GM19025 (cell line): ENCODE results near the gene RASGEF1B.

Experiments
- ATAC-seq: cut with Tn5 transposase; IDR thresholded peaks from one replicate; pipeline ENCODE4 v1.9.1; 2021; ENCODE audit warnings: mild to moderate bottlenecking, low read depth, moderate library complexity; ENCODE audit not compliant: unreplicated experiment

RASGEF1B gene

DNA sequence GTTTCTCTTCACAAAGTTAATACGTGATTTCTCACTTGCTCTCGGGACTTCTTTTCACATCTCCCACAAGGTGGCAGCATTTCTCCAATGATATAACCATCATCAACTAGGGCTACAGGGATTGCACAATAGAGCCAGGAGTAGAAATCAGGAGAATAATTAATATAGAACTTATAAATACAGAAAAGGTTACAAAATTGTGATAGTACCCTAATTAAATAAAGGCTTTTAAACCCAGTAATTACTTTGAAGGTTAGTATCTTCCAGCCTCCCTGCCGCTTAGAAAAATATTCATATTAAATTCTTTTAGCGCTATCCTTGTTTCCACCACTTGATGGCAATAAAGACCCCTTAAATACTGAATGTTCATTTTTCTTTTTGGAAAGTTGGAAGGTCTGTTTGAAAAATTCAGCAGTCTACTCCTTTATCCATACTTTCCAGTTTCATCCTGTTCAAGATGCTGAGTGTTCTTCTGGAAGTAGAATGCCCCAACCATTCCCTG is 65.8 kb downstream of the RASGEF1B start:
- peak; percentile 76 for ATAC-seq

DNA sequence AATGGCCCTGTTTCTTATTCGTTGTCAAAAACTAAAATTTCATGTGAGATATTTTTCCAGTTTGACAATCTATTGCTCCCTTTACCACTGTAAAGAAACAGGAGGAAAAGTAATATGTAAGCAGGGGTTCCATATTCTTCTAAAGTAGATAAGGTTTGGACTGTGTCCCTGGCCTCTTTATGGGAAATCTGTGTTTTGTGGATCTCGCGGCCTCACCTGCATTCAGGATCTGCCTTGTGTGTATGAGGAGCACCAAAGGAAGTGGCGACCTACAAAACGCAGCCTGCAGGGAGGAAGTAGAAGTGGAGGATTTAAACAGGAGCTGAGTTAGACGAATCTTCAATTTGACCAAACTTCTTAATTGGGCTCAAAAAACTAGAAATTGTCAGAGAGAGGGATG is 67.0 kb downstream of the RASGEF1B start:
- no peak for ATAC-seq

DNA sequence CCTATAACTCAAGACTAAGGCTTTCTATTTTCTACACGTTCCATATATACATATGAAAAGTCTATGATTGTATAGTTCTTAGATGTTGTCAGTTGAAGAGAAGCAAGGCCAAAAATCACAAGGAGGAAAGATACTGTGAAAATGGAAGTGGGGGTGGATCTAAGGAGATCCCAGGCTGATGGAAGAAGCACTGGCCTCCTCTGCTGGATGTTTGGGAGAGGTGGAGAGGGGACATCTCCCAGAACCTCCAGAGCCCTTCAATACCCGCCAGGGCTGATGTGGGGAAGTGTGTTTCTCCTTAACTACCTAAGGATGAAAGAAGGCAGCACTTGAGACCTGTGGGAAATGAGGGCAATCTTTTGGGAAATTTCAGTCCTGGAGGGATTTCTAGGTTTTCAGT is 67.4 kb downstream of the RASGEF1B start:
- ATAC-seq, result no peak

DNA sequence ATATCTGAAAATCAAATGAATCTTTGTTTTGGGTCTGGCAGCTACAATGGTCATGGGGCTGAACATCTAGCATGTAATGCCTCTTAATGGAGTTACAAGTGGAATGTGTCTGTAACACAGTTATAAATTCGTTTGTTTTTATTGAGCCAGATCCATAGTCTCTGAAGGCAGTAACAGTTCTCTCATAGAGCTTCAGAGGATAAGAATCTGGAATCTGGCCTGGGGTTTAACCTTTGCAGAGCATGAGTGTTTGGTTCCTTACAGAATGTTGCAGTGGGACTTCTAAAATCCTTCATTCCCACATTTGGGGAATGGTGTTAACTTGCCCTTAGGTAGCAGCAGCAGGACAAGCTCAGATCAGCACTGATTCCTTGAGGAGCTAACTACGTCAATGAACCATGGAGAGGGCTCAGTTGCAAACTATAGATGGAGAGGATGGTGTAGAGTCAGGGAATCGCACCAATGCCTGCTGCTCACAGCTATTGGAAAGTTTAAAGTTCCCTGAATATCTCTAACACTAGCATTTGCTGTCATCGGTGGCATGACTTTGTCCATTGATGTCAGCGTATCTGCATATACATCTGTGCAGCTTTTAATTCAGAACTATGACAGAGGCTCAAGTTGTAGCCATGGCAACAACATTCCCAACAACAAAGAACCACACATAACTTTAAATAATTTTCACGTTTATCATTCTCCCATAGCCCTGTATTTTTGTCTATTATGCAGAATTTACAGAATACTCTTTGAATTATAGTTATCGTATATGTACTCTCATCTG is 72.2 kb downstream of the RASGEF1B start:
- ATAC-seq, result no peak

DNA sequence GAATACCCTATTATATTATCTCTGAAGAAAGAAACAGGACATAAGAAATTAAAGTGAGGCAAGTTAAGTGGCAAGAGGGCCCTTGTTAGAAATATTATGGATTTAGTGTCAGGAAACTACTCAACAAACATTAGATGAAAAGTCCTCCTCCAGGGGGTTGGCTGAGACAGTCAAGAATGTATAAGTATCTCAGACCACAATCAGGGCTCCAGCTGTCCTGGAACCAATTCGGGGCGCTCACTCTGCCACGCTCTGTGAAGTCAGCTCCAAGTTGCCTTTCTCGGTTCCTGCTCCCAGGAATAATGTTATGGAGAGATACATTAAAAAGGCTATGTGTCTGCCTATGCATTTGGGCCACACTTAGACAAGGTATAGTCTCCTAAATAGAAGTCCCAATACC is 73.3 kb downstream of the RASGEF1B start:
- no peak for ATAC-seq

DNA sequence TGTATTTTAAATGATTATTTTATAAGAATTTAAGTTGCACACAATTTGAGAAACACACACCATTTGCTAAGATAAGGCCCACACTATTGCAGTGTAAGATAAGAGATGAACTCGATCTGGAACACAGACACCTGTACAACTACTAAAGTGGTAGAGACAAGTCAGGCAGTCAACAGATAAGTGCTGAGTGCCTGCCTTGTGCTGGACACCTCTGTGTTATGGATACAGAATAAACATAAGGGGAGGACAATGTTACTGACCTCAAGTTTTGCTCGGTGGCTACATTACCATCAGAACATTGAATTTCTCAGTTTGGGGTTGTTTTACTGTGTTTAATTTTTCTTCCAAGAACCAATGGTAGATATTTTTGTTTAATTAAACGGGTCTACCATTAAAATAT is 74.1 kb downstream of the RASGEF1B start:
- no peak for ATAC-seq

DNA sequence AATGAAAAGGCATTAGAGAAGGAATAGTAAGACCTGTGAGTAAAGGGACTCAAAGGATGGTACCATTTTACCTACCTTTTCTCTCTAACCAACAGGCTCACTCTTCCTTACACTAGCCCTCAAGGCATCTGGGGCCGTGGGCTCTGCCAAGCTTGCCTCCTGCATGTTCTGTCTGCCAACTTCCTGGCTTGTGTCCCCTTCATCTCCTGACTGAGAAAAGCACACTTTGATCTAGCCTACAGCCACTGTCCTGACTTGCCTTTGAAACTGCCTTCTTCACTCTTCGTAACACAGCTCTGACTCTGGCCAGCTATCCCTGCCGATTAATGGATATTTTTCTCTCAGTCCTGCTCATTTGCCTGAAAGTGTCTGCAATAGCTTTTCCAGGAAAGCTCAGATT is 76.5 kb downstream of the RASGEF1B start:
- ATAC-seq, result no peak

DNA sequence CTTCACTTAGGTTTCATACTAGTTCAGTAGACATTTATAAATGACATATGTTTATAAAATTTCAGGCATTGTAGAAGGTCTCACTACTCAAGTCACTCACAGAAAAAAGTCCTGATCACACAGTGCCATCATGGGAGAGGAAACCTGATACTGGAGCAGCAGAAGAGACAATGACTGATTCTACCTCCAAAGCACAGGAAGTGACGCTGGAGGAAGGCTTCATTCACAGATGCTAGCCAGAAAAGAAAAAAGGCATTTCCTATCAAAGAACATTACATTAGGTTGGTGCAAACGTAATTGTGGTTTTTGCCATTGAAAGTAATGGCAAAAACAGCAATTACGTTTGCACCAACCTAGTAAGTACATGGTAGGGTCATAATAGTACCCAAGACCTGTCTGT is 79.5 kb downstream of the RASGEF1B start:
- no peak for ATAC-seq

DNA sequence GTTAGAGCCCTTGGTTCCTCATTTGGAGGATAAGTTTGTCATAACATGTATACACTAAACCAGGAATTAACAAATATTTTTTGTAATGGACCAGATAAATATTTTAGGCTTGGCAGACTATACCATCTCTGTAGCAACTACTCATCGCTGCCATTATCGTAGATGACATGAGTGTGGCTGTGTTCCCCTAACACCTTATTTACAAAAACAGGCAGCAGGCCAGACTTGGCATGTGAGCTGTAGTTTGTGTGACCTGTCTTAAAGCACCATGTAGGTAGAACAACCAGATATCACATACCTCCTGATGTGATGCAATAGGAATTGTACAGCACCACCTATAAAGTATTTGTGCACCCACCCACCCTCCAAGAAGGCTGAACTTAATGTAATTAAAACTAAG is 82.0 kb downstream of the RASGEF1B start:
- ATAC-seq, result no peak

DNA sequence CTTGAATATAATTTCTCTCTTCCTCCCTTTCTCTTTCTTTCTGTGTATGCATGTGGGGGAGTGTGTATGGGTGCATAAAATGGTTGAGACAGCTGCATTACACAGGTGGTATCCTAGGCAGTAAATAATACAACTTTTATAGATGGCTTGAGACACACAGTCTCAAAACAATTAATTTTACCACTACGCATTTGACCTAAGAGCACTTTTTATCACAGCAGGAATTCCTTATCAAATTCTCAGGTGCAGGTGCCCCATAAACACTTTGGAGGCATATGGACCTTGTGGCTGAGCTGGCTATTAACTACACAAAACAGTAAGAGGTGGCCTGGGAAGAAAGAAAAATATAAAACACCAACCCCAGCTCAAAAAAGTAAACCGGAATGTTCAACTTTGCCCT is 91.3 kb downstream of the RASGEF1B start:
- ATAC-seq, result no peak

DNA sequence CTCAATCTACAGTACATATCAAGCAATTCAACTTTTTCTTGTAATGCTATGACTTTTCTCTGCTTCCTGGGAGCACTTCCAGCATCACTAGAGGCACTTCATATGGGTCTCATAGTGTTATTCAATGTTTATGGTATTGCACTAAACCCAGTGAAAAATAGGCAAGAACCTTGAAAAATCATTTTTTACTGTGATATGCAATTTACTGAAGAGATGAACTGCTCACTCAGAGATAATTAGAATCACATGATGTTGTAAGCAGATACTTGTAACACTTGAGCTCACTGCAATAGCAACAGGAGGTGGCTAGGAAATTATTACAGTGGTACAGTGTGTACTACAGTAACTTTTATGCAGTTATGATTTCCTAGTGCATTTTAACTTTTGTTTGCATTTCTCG is 93.3 kb downstream of the RASGEF1B start:
- no peak for ATAC-seq

DNA sequence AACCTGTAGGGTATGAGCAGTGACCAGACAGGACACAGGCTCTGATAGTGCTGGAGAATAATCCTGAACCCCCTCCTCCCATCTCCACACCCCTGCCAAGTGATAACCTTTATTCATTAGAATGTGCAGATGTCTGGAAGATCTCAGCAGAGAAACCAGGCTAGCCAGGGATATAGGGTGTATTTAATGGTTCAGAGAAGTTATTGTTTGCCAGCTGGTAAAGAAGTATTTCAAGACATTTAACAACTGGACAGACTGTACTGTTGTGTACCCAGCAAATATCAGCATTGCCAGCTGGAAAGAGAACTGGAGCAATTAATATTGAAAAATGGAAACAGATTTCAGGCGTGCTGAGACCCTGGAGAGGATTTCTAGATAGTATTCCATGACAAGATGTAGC is 94.5 kb downstream of the RASGEF1B start:
- ATAC-seq, result no peak

DNA sequence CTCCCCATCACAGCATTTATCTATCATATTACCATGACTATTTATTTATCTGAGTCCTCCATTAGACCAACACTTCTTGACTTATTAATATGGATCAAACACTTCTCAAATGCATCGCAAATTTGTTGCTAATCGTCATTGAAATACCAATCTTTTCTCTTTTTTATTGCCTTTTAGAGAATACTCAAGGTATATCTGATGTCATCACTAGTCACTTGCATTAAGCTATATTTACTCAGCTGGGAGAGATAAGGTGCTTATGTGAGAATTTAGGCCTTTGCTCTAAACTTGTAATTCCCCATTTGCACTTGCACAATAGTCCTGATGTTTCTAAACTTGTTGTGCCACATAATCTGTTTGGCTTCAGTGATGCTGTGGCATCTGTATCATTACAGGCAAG is 95.0 kb downstream of the RASGEF1B start:
- ATAC-seq, result no peak
